ENCODE results near the gene MED15. TPM values are rescaled to one million over a fixed set of nuclear protein-coding genes. Genes with fewer than 3 reads are reported as not detected.
A peak's percentile ranks its signal among the peaks of the same experiment; 100 is the strongest.

Gene MED15
- total and polyA plus RNA-seq, 2 of the 8 experiments (the other 6 are each of a cell fraction or from before 2014, with no cell fraction given) = 28.3 to 57.1 TPM

- peaks cover 0 to 7% (median 0%) of the 10 kb centered on the region in 4 experiments; a peak in 1 of 8 replicates for H3K36me3 ChIP-seq (ENCODE audit: control insufficient read depth in 2 of 4, insufficient read depth in 4 of 4, low read length in 3 of 4)
- no peak overlapping the region for H3K18ac ChIP-seq (ENCODE audit: extremely low read depth, low read length)
- H2AFZ ChIP-seq (ENCODE audit: low read length) = no peak overlapping the region
- no peak overlapping the region for H4K5ac ChIP-seq (ENCODE audit: insufficient read length, low read depth, low read length)
- no peaks in the 10 kb centered on the region for H3K27me3 ChIP-seq (replicated peaks in 1 of 4; ENCODE audit: control insufficient read depth in 3 of 4, extremely low read depth in 1 of 4, insufficient read depth in 3 of 4, low read length in 3 of 4)
- no peak overlapping the region for H3K9ac ChIP-seq (replicated peaks in 1 of 4; ENCODE audit: extremely low read depth in 1 of 4, low read depth in 3 of 4, low read length in 3 of 4)
- H3K14ac ChIP-seq (ENCODE audit: insufficient read length) = no peak overlapping the region
- peaks cover 1 to 6% of the 10 kb centered on the region in 2 experiments for H4K20me1 ChIP-seq (replicated peaks in 1 of 2; ENCODE audit: control insufficient read depth in 1 of 2, insufficient read depth in 2 of 2, low read length in 2 of 2)
- H3K56ac ChIP-seq (replicated peaks; ENCODE audit: insufficient read length, low read depth, low read length) = no peak overlapping the region
- peaks cover 2 to 7% (median 5%) of the 10 kb centered on the region in 4 experiments; a peak in 6 of 7 replicates for H3K4me1 ChIP-seq (replicated peaks in 1 of 4; ENCODE audit: control insufficient read depth in 3 of 4, insufficient read depth in 4 of 4, low read length in 3 of 4)
- H2BK5ac ChIP-seq (ENCODE audit: low read depth, low read length) = no peak overlapping the region
- no peaks in the 10 kb centered on the region for H3K9me3 ChIP-seq (ENCODE audit: insufficient read depth in 2 of 2, low read depth in 1 of 2, low read length in 1 of 2)
- no peaks in the 10 kb centered on the region for H3K23me2 ChIP-seq (ENCODE audit: low read depth, low read length)
- H3K27ac ChIP-seq (ENCODE audit: low read depth, low read length) = 0 out of 2 replicates have a peak overlapping the region, but pooled peaks have one; percentile 14
- H2BK12ac ChIP-seq (ENCODE audit: low read depth, low read length) = no peak overlapping the region
- H4K91ac ChIP-seq (replicated peaks; ENCODE audit: insufficient read length, low read length) = no peak overlapping the region
- H3K79me1 ChIP-seq (ENCODE audit: low read depth, low read length) = peaks cover 6% of the 10 kb centered on the region
- FAIRE-seq (no peak), DNase-seq (ENCODE audit: low read depth in 1 of 2, low spot score in 2 of 2) (no peak)
- H3K4ac ChIP-seq (replicated peaks; ENCODE audit: insufficient read length, low read depth, low read length) = no peak overlapping the region
- 90% methylated on average over 10 of the region's 10 CpGs; no CpG with 5 or more reads in 1 of the 2 experiments for WGBS, 2 experiments (ENCODE audit: extremely low coverage in 1 of 2, insufficient coverage in 1 of 2, insufficient read length in 1 of 2, insufficient replicate concordance in 2 of 2, low coverage in 1 of 2, low lambda C conversion rate in 2 of 2, missing lambda C conversion rate in 1 of 2)
- H2BK20ac ChIP-seq (ENCODE audit: low read length) = no peak overlapping the region
- H3K4me2 ChIP-seq (ENCODE audit: insufficient read depth in 1 of 2, low read depth in 2 of 2, low read length in 2 of 2) = no peak overlapping the region
- no peak overlapping the region for H2BK15ac ChIP-seq (ENCODE audit: low read length)
- H2BK120ac ChIP-seq (replicated peaks; ENCODE audit: low read depth, low read length) = no peak overlapping the region
- POLR2A ChIA-PET (ENCODE audit: partially characterized antibody) = interaction anchor here (1.9 kb wide), 1 partner anchor 22 kb away, joined by 5 read pairs; no protein-coding TSS in a partner anchor
- H3K23ac ChIP-seq (ENCODE audit: insufficient read length) = no peak overlapping the region
- no peak overlapping the region for H2AK5ac ChIP-seq (ENCODE audit: low read depth, low read length)
- no peak overlapping the region for H3K4me3 ChIP-seq (ENCODE audit: extremely low read depth in 1 of 4, insufficient read depth in 2 of 4, low read depth in 3 of 4, low read length in 4 of 4)
- H3K79me2 ChIP-seq (ENCODE audit: control insufficient read depth in 1 of 2, insufficient read depth in 2 of 2, low read length in 2 of 2) = peaks cover 0 to 19% of the 10 kb centered on the region in 2 experiments; a peak in 2 of 4 replicates
- CTCF ChIA-PET (ENCODE audit: partially characterized antibody) = interaction anchor here (0.6 kb wide), 1 partner anchor 46 kb away, joined by 3 read pairs; no protein-coding TSS in a partner anchor
- no peak overlapping the region for H4K8ac ChIP-seq (ENCODE audit: extremely low read depth, insufficient read depth, low read length)
- TF ChIP-seq CTBP2 (IDR thresholded peaks at IDR 0.05; ENCODE audit: borderline replicate concordance, insufficient read depth, insufficient read length, low read length) = no peak
- TF ChIP-seq HDAC2 (IDR thresholded peaks at IDR 0.05; ENCODE audit: borderline replicate concordance in 1 of 2, low read depth in 2 of 2, low read length in 2 of 2) = no peak
- no peak for TF ChIP-seq MAFK (IDR thresholded peaks at IDR 0.05; ENCODE audit: low read depth, low read length)
- no peak for TF ChIP-seq CEBPB (IDR thresholded peaks at IDR 0.05; ENCODE audit: low read depth, low read length)
- no peak for TF ChIP-seq RNF2 (IDR thresholded peaks at IDR 0.05; ENCODE audit: borderline replicate concordance, low read depth, low read length, missing control alignments, poor library complexity, severe bottlenecking)
- TF ChIP-seq JUND (IDR thresholded peaks at IDR 0.05; ENCODE audit: low read length) = no peak
- TF ChIP-seq TAF7 (optimal IDR thresholded peaks at IDR 0.05; ENCODE audit: borderline replicate concordance, low read depth, low read length) = no peak
These were observed 38.5 kb downstream of the MED15 start for GRCh38 chr22:20545681-20546521.

Measured in H1 (cell line).